Vein endothelial cell (primary cell): ENCODE results near the gene HMCES. TPM values are rescaled to one million over a fixed set of nuclear protein-coding genes. Genes with fewer than 3 reads are reported as not detected.

Experiments used
- small RNA-seq: library from RNA; depleted of rRNA; stranded (forward); fragments of <200 nt; gene quantifications from one replicate; pipeline ENCODE3, GENCODE V24; 2012
- total RNA-seq: library from RNA; depleted of rRNA; stranded (reverse); fragments of >200 nt; gene quantifications from 2 replicates; pipeline ENCODE4 v1.2.3, GENCODE V29; 2012

The HMCES gene
- 20.9 and 24.6 TPM in 2 replicates for total RNA-seq

GRCh38 chr3:129278439-129278965, at the start of gene HMCES:
HMCES (plus strand) TSS chr3:129278870; CDS start chr3:129279733, 863 bp downstream.

GRCh38 chr3:129249284-129250065, 29.2 kb upstream of the HMCES start, which contains the start of gene COPG1:
COPG1 (plus strand) TSS chr3:129249606; CDS start chr3:129249710, 104 bp downstream.

Small RNA genes lying within 50 kb of the gene (small RNA-seq; reads per million reads assigned to genes)
- 0.48 reads per million, percentile 29 among the genes with 10 or more reads in this experiment for gene MIR6826

Other genes with a start within 250 kb of the HMCES start
- gene GP9, start 218.1 kb upstream of the HMCES start, total RNA-seq: not detected in 2 replicates
- 37.2 and 43.1 TPM in 2 replicates for gene RAB43, start 157.1 kb upstream of the HMCES start, total RNA-seq
- gene ISY1, start 117.8 kb upstream of the HMCES start, total RNA-seq: 25.2 and 32.2 TPM in 2 replicates
- 220 and 239 TPM in 2 replicates for gene CNBP, start 95.0 kb upstream of the HMCES start, total RNA-seq
- 252 and 312 TPM in 2 replicates for gene COPG1, start 29.3 kb upstream of the HMCES start, total RNA-seq
- gene EFCAB12, start 149.8 kb downstream of the HMCES start, total RNA-seq: under 0.01 and 0.19 TPM in 2 replicates
- gene MBD4, start 161.1 kb downstream of the HMCES start, total RNA-seq: 24.8 and 27.8 TPM in 2 replicates
- gene IFT122, start 161.4 kb downstream of the HMCES start, total RNA-seq: 22.4 and 25.5 TPM in 2 replicates
- not detected in 2 replicates for gene RHO, start 249.8 kb downstream of the HMCES start, total RNA-seq